ENCODE measurements around the gene BCL3. TPM values are rescaled to one million over a fixed set of nuclear protein-coding genes. Genes with fewer than 3 reads are reported as not detected.
A peak's percentile ranks its signal among the peaks of the same experiment; 100 is the strongest.
"Not testable (repeated sequence)": the region's sequence is repeated elsewhere in the genome, so short reads cannot be mapped to it uniquely, and the experiment has no call there.

BCL3 gene
- total and polyA plus RNA-seq, 3 donors from 2014 or later: 15.5 to 38.1 (median 31.7) TPM

GRCh38 chr19:44777715-44778347, 29.3 kb downstream of the BCL3 start, which contains the start of gene CBLC:
CBLC (plus strand) TSS chr19:44777890; CDS start chr19:44777932, 42 bp downstream.
- Histone ChIP-seq H3K27me3 (no peaks in the 10 kb centered on the region), H3K4me1 (no peaks in the 10 kb centered on the region), H3K36me3 (ENCODE audit: low read depth, missing control alignments) (no peaks in the 10 kb centered on the region), H3K4me3 (peak within 1 kb of the TSS; percentile 6 to 31), H3K27ac (no peak within 1 kb of the TSS), H3K9me3 (no peaks in the 10 kb centered on the region)
- peak; percentile 60 for DNase-seq
- intact Hi-C loops (cut with DNase I; ENCODE audit: low total_unique reads): no loop called here
- no peak for TF ChIP-seq CTCF (IDR thresholded peaks at IDR 0.05)
- WGBS, 2 donors: 18 to 30% methylated on average over 8 to 34 of the region's 47 CpGs

DNA sequence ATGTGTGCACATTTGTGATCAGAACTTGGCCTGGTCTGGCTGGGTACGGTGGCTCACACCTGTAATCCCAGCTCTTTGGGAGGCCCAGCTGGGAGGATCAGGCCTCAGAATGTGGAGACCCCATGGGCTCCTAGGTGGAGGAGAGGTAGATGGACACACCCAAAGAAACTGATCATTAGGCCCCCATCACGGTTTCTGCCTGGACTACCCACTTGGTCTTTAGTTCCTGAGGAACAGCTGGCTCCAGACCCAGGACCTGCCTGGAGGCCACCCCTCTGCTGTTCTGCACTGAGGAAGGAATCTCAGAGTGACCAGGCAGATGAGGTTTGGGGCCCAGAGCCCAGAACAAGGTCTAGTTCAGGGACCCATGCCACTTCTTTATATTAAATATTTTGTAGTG, 30.6 kb downstream of the BCL3 start:
- no peaks in the 10 kb centered on the region for H3K27me3 ChIP-seq
- H3K36me3 ChIP-seq (ENCODE audit: low read depth, missing control alignments): no peaks in the 10 kb centered on the region
- no peak overlapping the region for H3K27ac ChIP-seq
- DNase-seq: no peak
- no peaks in the 10 kb centered on the region for H3K4me1 ChIP-seq
- intact Hi-C loops (cut with DNase I; ENCODE audit: low total_unique reads): no loop called here
- WGBS, 2 donors: 97 to 100% methylated on average over 1 to 2 of the region's 2 CpGs
- H3K9me3 ChIP-seq: no peaks in the 10 kb centered on the region
- H3K4me3 ChIP-seq: no peak overlapping the region
- TF ChIP-seq POLR2A (IDR thresholded peaks at IDR 0.05) (no peak), CTCF (IDR thresholded peaks at IDR 0.05) (no peak)

GRCh38 chr19:44781694-44782093, 33.2 kb downstream of the BCL3 start:
- not testable (repeated sequence) for H3K36me3 ChIP-seq (ENCODE audit: low read depth, missing control alignments); H3K9me3 ChIP-seq; H3K4me1 ChIP-seq; DNase-seq; H3K27ac ChIP-seq; H3K27me3 ChIP-seq; H3K4me3 ChIP-seq
- intact Hi-C loops (cut with DNase I; ENCODE audit: low total_unique reads): loop anchor here (10.0 kb wide), 1 partner anchor 63 kb away; the partner anchor contains the start of gene NECTIN2
- 74 to 75% methylated on average over 1 to 2 of the region's 2 CpGs for WGBS, 2 donors

- intact Hi-C loops (cut with DNase I; ENCODE audit: low total_unique reads): loop anchor here (10.0 kb wide), 1 partner anchor 62 kb away; the partner anchor contains the start of gene NECTIN2
- H3K27ac ChIP-seq: no peak overlapping the region
- WGBS, 2 donors: 86 to 91% methylated on average over 5 of the region's 5 CpGs
These were observed 34.2 kb downstream of the BCL3 start for GRCh38 chr19:44782729-44783128.

GRCh38 chr19:44783545-44783944, 35.0 kb downstream of the BCL3 start:
- Histone ChIP-seq H3K9me3 (no peaks in the 10 kb centered on the region), H3K27ac (no peak overlapping the region), H3K27me3 (no peaks in the 10 kb centered on the region), H3K4me3 (no peak overlapping the region), H3K36me3 (ENCODE audit: low read depth, missing control alignments) (no peaks in the 10 kb centered on the region), H3K4me1 (no peaks in the 10 kb centered on the region)
- 91 to 97% methylated on average over 4 of the region's 4 CpGs for WGBS, 2 donors
- no peak for DNase-seq
- TF ChIP-seq CTCF (IDR thresholded peaks at IDR 0.05): no peak
- no peak for TF ChIP-seq POLR2A (IDR thresholded peaks at IDR 0.05)
- intact Hi-C loops (cut with DNase I; ENCODE audit: low total_unique reads): loop anchor here (10.0 kb wide), 1 partner anchor 61 kb away; the partner anchor contains the start of gene NECTIN2

More at GRCh38 chr19:44782729-44783128, 34.2 kb downstream of the BCL3 start:
- TF ChIP-seq CTCF (IDR thresholded peaks at IDR 0.05) (no peak), POLR2A (IDR thresholded peaks at IDR 0.05) (no peak)
- no peak for DNase-seq
- H3K27me3 ChIP-seq: no peaks in the 10 kb centered on the region
- no peaks in the 10 kb centered on the region for H3K9me3 ChIP-seq
- no peaks in the 10 kb centered on the region for H3K4me1 ChIP-seq
- no peak overlapping the region for H3K4me3 ChIP-seq
- H3K36me3 ChIP-seq (ENCODE audit: low read depth, missing control alignments): no peaks in the 10 kb centered on the region

Measured in testis (tissue), 3 donors.